Mucosa of stomach (tissue), 1 donor: ENCODE results near the gene CLEC4A.
A peak's percentile ranks its signal among the peaks of the same experiment; 100 is the strongest.
"Not testable (repeated sequence)": the region's sequence is repeated elsewhere in the genome, so short reads cannot be mapped to it uniquely, and the experiment has no call there.

Source experiments
- H3K27me3 ChIP-seq: one replicate; pipeline ENCODE4 v1.7.0; 2013; ENCODE audit warnings: mild to moderate bottlenecking, low read length; ENCODE audit not compliant: control insufficient read depth, insufficient read depth
- H3K36me3 ChIP-seq: one replicate; pipeline ENCODE4 v1.7.0; 2013; ENCODE audit warnings: low read length; ENCODE audit not compliant: control insufficient read depth, insufficient read depth
- H3K4me1 ChIP-seq: one replicate; pipeline ENCODE4 v1.7.0; 2013; ENCODE audit warnings: mild to moderate bottlenecking, low read length; ENCODE audit not compliant: control insufficient read depth, insufficient read depth
- H3K4me3 ChIP-seq: one replicate; pipeline ENCODE4 v1.7.0; 2013; ENCODE audit warnings: low read length
- H3K9ac ChIP-seq: one replicate; pipeline ENCODE4 v1.7.0; 2013; ENCODE audit warnings: mild to moderate bottlenecking, low read length, moderate library complexity
- H3K9me3 ChIP-seq: one replicate; pipeline ENCODE4 v1.7.0; 2013; ENCODE audit warnings: mild to moderate bottlenecking, low read length, moderate library complexity; ENCODE audit not compliant: control insufficient read depth
- donor health status: Pancreatic carcinoma.

The CLEC4A gene

GRCh38 chr12:8123124-8123912 is at the start of gene CLEC4A:
TSS of gene CLEC4A (plus strand) at chr12:8123617. CDS start at chr12:8123879, 262 bp downstream.
- Histone ChIP-seq H3K4me1 (no peaks in the 10 kb centered on the region), H3K4me3 (no peak within 1 kb of the TSS), H3K9me3 (no peaks in the 10 kb centered on the region), H3K9ac (no peak within 1 kb of the TSS), H3K27me3 (no peaks in the 10 kb centered on the region), H3K36me3 (no peaks in the 10 kb centered on the region)

- Histone ChIP-seq H3K36me3 (no peaks in the 10 kb centered on the region), H3K27me3 (no peaks in the 10 kb centered on the region), H3K4me3 (no peak overlapping the region), H3K4me1 (no peaks in the 10 kb centered on the region), H3K9me3 (no peaks in the 10 kb centered on the region), H3K9ac (no peak overlapping the region)
Observed at GRCh38 chr12:8075935-8076334, 47.5 kb upstream of the CLEC4A start.

GRCh38 chr12:8076366-8076765 is 47.1 kb upstream of the CLEC4A start:
- no peaks in the 10 kb centered on the region for H3K9me3 ChIP-seq
- no peaks in the 10 kb centered on the region for H3K4me1 ChIP-seq
- no peak overlapping the region for H3K4me3 ChIP-seq
- no peaks in the 10 kb centered on the region for H3K36me3 ChIP-seq
- H3K27me3 ChIP-seq: no peaks in the 10 kb centered on the region
- H3K9ac ChIP-seq: no peak overlapping the region

- no peaks in the 10 kb centered on the region for H3K27me3 ChIP-seq
- H3K4me1 ChIP-seq: no peaks in the 10 kb centered on the region
- no peaks in the 10 kb centered on the region for H3K36me3 ChIP-seq
- no peak overlapping the region for H3K9ac ChIP-seq
- H3K9me3 ChIP-seq: no peaks in the 10 kb centered on the region
- H3K4me3 ChIP-seq: no peak overlapping the region
Observed at GRCh38 chr12:8077207-8077606, 46.2 kb upstream of the CLEC4A start.

- H3K36me3 ChIP-seq: no peaks in the 10 kb centered on the region
- no peak overlapping the region for H3K9ac ChIP-seq
- no peaks in the 10 kb centered on the region for H3K9me3 ChIP-seq
- H3K4me3 ChIP-seq: no peak overlapping the region
- H3K4me1 ChIP-seq: peaks cover 1% of the 10 kb centered on the region
- H3K27me3 ChIP-seq: no peaks in the 10 kb centered on the region
Observed at GRCh38 chr12:8078398-8078797, 45.0 kb upstream of the CLEC4A start.

- Histone ChIP-seq H3K36me3 (no peaks in the 10 kb centered on the region), H3K4me1 (peaks cover 7% of the 10 kb centered on the region), H3K9me3 (no peaks in the 10 kb centered on the region), H3K27me3 (no peaks in the 10 kb centered on the region), H3K4me3 (no peak overlapping the region), H3K9ac (no peak overlapping the region)
Observed at GRCh38 chr12:8078916-8079315, 44.5 kb upstream of the CLEC4A start.

- Histone ChIP-seq H3K36me3 (no peaks in the 10 kb centered on the region), H3K27me3 (no peaks in the 10 kb centered on the region), H3K4me1 (peaks cover 9% of the 10 kb centered on the region), H3K9me3 (no peaks in the 10 kb centered on the region), H3K4me3 (no peak overlapping the region), H3K9ac (no peak overlapping the region)
Observed at GRCh38 chr12:8080120-8080519, 43.3 kb upstream of the CLEC4A start.

- Histone ChIP-seq H3K4me1 (peaks cover 9% of the 10 kb centered on the region), H3K36me3 (no peaks in the 10 kb centered on the region), H3K9me3 (no peaks in the 10 kb centered on the region), H3K4me3 (peak overlapping the region; percentile 73), H3K27me3 (no peaks in the 10 kb centered on the region), H3K9ac (peak overlapping the region; percentile 95)
Observed at GRCh38 chr12:8081251-8081920, 42.0 kb upstream of the CLEC4A start.

- peaks cover 16% of the 10 kb centered on the region for H3K4me1 ChIP-seq
- H3K9me3 ChIP-seq: no peaks in the 10 kb centered on the region
- no peaks in the 10 kb centered on the region for H3K27me3 ChIP-seq
- no peaks in the 10 kb centered on the region for H3K36me3 ChIP-seq
- H3K9ac ChIP-seq: peak overlapping the region; percentile 95
- peak overlapping the region; percentile 73 for H3K4me3 ChIP-seq
Observed at GRCh38 chr12:8082808-8083100, 40.7 kb upstream of the CLEC4A start.

- H3K4me1 ChIP-seq: peaks cover 20% of the 10 kb centered on the region
- not testable (repeated sequence) for H3K9me3 ChIP-seq
Observed at GRCh38 chr12:8084351-8084750, 39.1 kb upstream of the CLEC4A start.

GRCh38 chr12:8087666-8088065 is 35.8 kb upstream of the CLEC4A start:
- Histone ChIP-seq H3K4me1 (peaks cover 20% of the 10 kb centered on the region), H3K9ac (peak overlapping the region; percentile 17), H3K4me3 (no peak overlapping the region), H3K9me3 (no peaks in the 10 kb centered on the region), H3K36me3 (peaks cover 7% of the 10 kb centered on the region), H3K27me3 (no peaks in the 10 kb centered on the region)

More at GRCh38 chr12:8084351-8084750, 39.1 kb upstream of the CLEC4A start:
- not testable (repeated sequence) for H3K27me3 ChIP-seq, H3K36me3 ChIP-seq, H3K9ac ChIP-seq, H3K4me3 ChIP-seq

GRCh38 chr12:8088574-8088973 is 34.8 kb upstream of the CLEC4A start:
- no peaks in the 10 kb centered on the region for H3K9me3 ChIP-seq
- H3K9ac ChIP-seq: no peak overlapping the region
- H3K27me3 ChIP-seq: no peaks in the 10 kb centered on the region
- H3K36me3 ChIP-seq: peaks cover 12% of the 10 kb centered on the region
- H3K4me3 ChIP-seq: no peak overlapping the region
- peaks cover 17% of the 10 kb centered on the region for H3K4me1 ChIP-seq
